CD4-positive, alpha-beta T cell (primary cell): ENCODE measurements around the gene SLC35G2. TPM values are rescaled to one million over a fixed set of nuclear protein-coding genes. Genes with fewer than 3 reads are reported as not detected.
A peak's percentile ranks its signal among the peaks of the same experiment; 100 is the strongest.

Experiments used
- ATAC-seq: fragments of 200-7000 bp; cut with Tn5 transposase; one replicate; pipeline ENCODE4 v1.10.0; 2022; ENCODE audit warnings: mild to moderate bottlenecking; ENCODE audit not compliant: poor library complexity
- CTCF ChIA-PET: fragments of 350-600 bp; sonication (Branson Sonifier 250); formaldehyde crosslinking; loops from one replicate; lab custom pipeline; 2021; ENCODE audit warnings: antibody characterized with exemption, inconsistent platforms; lab: Charles Lee
- POLR2A ChIA-PET: fragments of 350-600 bp; sonication (Branson Sonifier 250); formaldehyde crosslinking; loops from one replicate; lab custom pipeline; 2021; ENCODE audit warnings: antibody characterized with exemption, inconsistent platforms; lab: Charles Lee
- DNase-seq, 14 experiments: peaks; one replicate each; pipeline ENCODE4 v3.0.0-alpha.2; 2013 to 2020; ENCODE audit warnings: mixed read lengths in 2 of 14
- H3K27ac ChIP-seq, 2 donors: one replicate each; pipeline versions ENCODE4 v1.5.1 to v1.7.0; 2013; ENCODE audit warnings: low read length in 2 of 2, low read depth in 1 of 2, mild to moderate bottlenecking in 1 of 2
- H3K27me3 ChIP-seq, 2 experiments: 1 replicate in 1 of 2; 2 replicates in 1 of 2; pipeline versions ENCODE4 v1.6.1 to v1.7.0; 2013; ENCODE audit warnings: low read length in 2 of 2, control low read depth in 1 of 2, mild to moderate bottlenecking in 1 of 2, moderate library complexity in 1 of 2; ENCODE audit not compliant: insufficient read depth in 2 of 2, control insufficient read depth in 1 of 2
- H3K36me3 ChIP-seq: one replicate; pipeline ENCODE4 v1.6.1; 2013; ENCODE audit warnings: low read length, control low read depth; ENCODE audit not compliant: insufficient read depth
- H3K4me1 ChIP-seq: one replicate; pipeline ENCODE4 v1.6.1; 2013; ENCODE audit warnings: low read length, control low read depth; ENCODE audit not compliant: insufficient read depth
- H3K4me3 ChIP-seq: one replicate; pipeline ENCODE4 v1.5.1; 2013; ENCODE audit warnings: mild to moderate bottlenecking, low read length, moderate library complexity
- H3K9me3 ChIP-seq, 2 experiments: 1 replicate in 1 of 2; 2 replicates in 1 of 2; pipeline versions ENCODE4 v1.6.1 to v1.7.0; 2013; ENCODE audit warnings: low read length in 2 of 2, mild to moderate bottlenecking in 2 of 2, control low read depth in 1 of 2, moderate library complexity in 1 of 2; ENCODE audit not compliant: control insufficient read depth in 1 of 2, insufficient read depth in 1 of 2
- H3K27ac Mint-ChIP-seq: one replicate; pipeline ENCODE4 v1.8.0; 2020; ENCODE audit warnings: mixed read lengths
- H3K27me3 Mint-ChIP-seq: one replicate; pipeline ENCODE4 v1.8.0; 2021; ENCODE audit warnings: mixed read lengths
- H3K36me3 Mint-ChIP-seq: one replicate; pipeline ENCODE4 v1.8.0; 2021; ENCODE audit warnings: low read depth, mixed read lengths
- H3K4me1 Mint-ChIP-seq: one replicate; pipeline ENCODE4 v1.8.0; 2021; ENCODE audit warnings: low read depth, mixed read lengths
- H3K4me3 Mint-ChIP-seq: one replicate; pipeline ENCODE4 v1.8.0; 2020; ENCODE audit warnings: mild to moderate bottlenecking, mixed read lengths
- H3K9me3 Mint-ChIP-seq: one replicate; pipeline ENCODE4 v1.8.0; 2020; ENCODE audit warnings: mixed read lengths
- CTCF ChIP-seq: fragments of 200-600 bp; IDR thresholded peaks from one replicate; pipeline ENCODE4 v1.8.0; 2022; ENCODE audit warnings: antibody characterized with exemption, mild to moderate bottlenecking
- intact Hi-C, 2 experiments: fragments of 100-400 bp; cut with DNase I in 1 of 2; cut with micrococcal nuclease in 1 of 2; formaldehyde crosslinking; loops; one replicate each; pipeline versions ENCODE4 v1.15.1 to v1.9.0; 2023 to 2025; cut with DNase I, micrococcal nuclease
- polyA plus RNA-seq, 2 donors: library from polyadenylated mRNA; unstranded; fragments of 120-200 nt; gene quantifications; one replicate each; pipeline ENCODE4 v1.2.1, GENCODE V29; 2013
- total RNA-seq, 174 experiments: library from RNA in 2 of 174; stranded (reverse) in 2 of 174; gene quantifications; one replicate each; pipeline ENCODE4 v1.2.3 and lab custom pipeline; 2021 to 2026

SLC35G2 gene
- total RNA-seq = under 1 TPM in 1 of 2 experiments, not detected in 1; 0.14 TPM
- polyA plus RNA-seq (2013, experiment 1 of 2) = 0.37 TPM
- 0.37 TPM for polyA plus RNA-seq (2013, experiment 2 of 2)
- 0 to 5.6 (median 0.43) reads per million in 172 experiments for total RNA-seq (lab: John Stamatoyannopoulos, UW)

- ChIA-PET CTCF (interaction anchor here (0.9 kb wide), 1 partner anchor 14 kb away, joined by 4 read pairs; no protein-coding TSS in a partner anchor), POLR2A (no interaction called here)
- Histone ChIP-seq H3K27me3 (peaks cover 29 to 31% of the 10 kb centered on the region in 2 experiments), H3K4me1 (peaks cover 23% of the 10 kb centered on the region), H3K9me3 (peaks cover 0 to 20% of the 10 kb centered on the region in 2 experiments), H3K36me3 (no peaks in the 10 kb centered on the region), H3K27ac (no peak within 1 kb of the TSS), H3K4me3 (peak within 1 kb of the TSS; percentile 68)
- peaks cover 6% of the 10 kb centered on the region for H3K9me3 Mint-ChIP-seq
- H3K4me3 Mint-ChIP-seq = peak within 1 kb of the TSS; percentile 86
- peaks cover 57% of the 10 kb centered on the region for H3K27me3 Mint-ChIP-seq
- intact Hi-C loops = no loop called here
- no peak for TF ChIP-seq CTCF
- DNase-seq (peak in 9 of 14 experiments; percentile 1 to 43 (median 34)), ATAC-seq (peak; percentile 47)
- peaks cover 24% of the 10 kb centered on the region for H3K4me1 Mint-ChIP-seq
- H3K27ac Mint-ChIP-seq = no peak within 1 kb of the TSS
- no peaks in the 10 kb centered on the region for H3K36me3 Mint-ChIP-seq
Observed at GRCh38 chr3:136818769-136819391, at the start of gene SLC35G2. Gene SLC35G2 (plus strand): TSS chr3:136819126. CDS start chr3:136854461, 35,335 bp downstream.

- intact Hi-C loops = no loop called here
- Mint-ChIP-seq H3K36me3 (no peaks in the 10 kb centered on the region), H3K9me3 (no peaks in the 10 kb centered on the region), H3K27me3 (no peaks in the 10 kb centered on the region), H3K4me3 (no peak overlapping the region), H3K4me1 (no peaks in the 10 kb centered on the region), H3K27ac (no peak overlapping the region)
- POLR2A ChIA-PET = interaction anchor here (0.7 kb wide), 1 partner anchor 8 kb away, joined by 4 read pairs; no protein-coding TSS in a partner anchor
- Histone ChIP-seq H3K4me1 (no peaks in the 10 kb centered on the region), H3K4me3 (no peak overlapping the region), H3K27ac (no peak overlapping the region), H3K9me3 (no peaks in the 10 kb centered on the region), H3K27me3 (no peaks in the 10 kb centered on the region), H3K36me3 (no peaks in the 10 kb centered on the region)
- TF ChIP-seq CTCF = no peak
- DNase-seq = no peak
- ATAC-seq = no peak
- CTCF ChIA-PET = no interaction called here
Observed at GRCh38 chr3:136772709-136773108, 46.2 kb upstream of the SLC35G2 start.

- H3K27me3 Mint-ChIP-seq = no peaks in the 10 kb centered on the region
- no peaks in the 10 kb centered on the region for H3K4me1 Mint-ChIP-seq
- DNase-seq (no peak), ATAC-seq (no peak)
- ChIA-PET CTCF (no interaction called here), POLR2A (no interaction called here)
- H3K9me3 ChIP-seq = no peaks in the 10 kb centered on the region
- H3K4me3 Mint-ChIP-seq = no peak overlapping the region
- no peak overlapping the region for H3K27ac Mint-ChIP-seq
- H3K36me3 ChIP-seq = no peaks in the 10 kb centered on the region
- no peak overlapping the region for H3K4me3 ChIP-seq
- no peaks in the 10 kb centered on the region for H3K4me1 ChIP-seq
- no peak overlapping the region for H3K27ac ChIP-seq
- no peaks in the 10 kb centered on the region for H3K27me3 ChIP-seq
- no peaks in the 10 kb centered on the region for H3K9me3 Mint-ChIP-seq
- no peak for TF ChIP-seq CTCF
- intact Hi-C loops = no loop called here
- H3K36me3 Mint-ChIP-seq = no peaks in the 10 kb centered on the region
Observed at GRCh38 chr3:136778865-136779264, 40.1 kb upstream of the SLC35G2 start.
